ENCODE measurements around the gene MATCAP1.

The MATCAP1 gene

GRCh38 chr16:67183627-67184452, at the start of gene MATCAP1:
TSS of gene MATCAP1 (minus strand) at chr16:67183963. CDS start at chr16:67180610, 3,353 bp downstream.
- intact Hi-C loops (cut with DNase I), result no loop called here
- DNase-seq, result peak; percentile 87 to 99 (median 94)

- DNase-seq, result peak in 1 of 10 donors; percentile 64
- intact Hi-C loops (cut with DNase I), result no loop called here
These were observed 47.3 kb upstream of the MATCAP1 start for GRCh38 chr16:67230809-67231660.

GRCh38 chr16:67229906-67230808, 46.4 kb upstream of the MATCAP1 start:
- DNase-seq, result peak in 1 of 10 donors; percentile 84
- intact Hi-C loops (cut with DNase I), result no loop called here

- intact Hi-C loops (cut with DNase I), result no loop called here
- DNase-seq, result peak in 1 of 10 donors; percentile 49
These were observed 45.1 kb upstream of the MATCAP1 start for GRCh38 chr16:67228905-67229304.

- no peak for DNase-seq
These were observed 44.4 kb upstream of the MATCAP1 start for GRCh38 chr16:67228034-67228785.

GRCh38 chr16:67227567-67227921, 43.8 kb upstream of the MATCAP1 start:
- intact Hi-C loops (cut with DNase I), result loop anchor here (1.0 kb wide), 1 partner anchor 35 kb away; the partner anchor contains the start of gene E2F4
- DNase-seq, result no peak

More at GRCh38 chr16:67228034-67228785, 44.4 kb upstream of the MATCAP1 start:
- intact Hi-C loops (cut with DNase I), result no loop called here

- intact Hi-C loops (cut with DNase I), result loop anchor here (1.0 kb wide), 1 partner anchor 35 kb away; the partner anchor contains the start of gene E2F4
These were observed 43.2 kb upstream of the MATCAP1 start, which contains the start of gene TMEM208 for GRCh38 chr16:67226804-67227566. TSS of gene TMEM208 (plus strand) at chr16:67227130. CDS start at chr16:67227219, 89 bp downstream.

GRCh38 chr16:67226295-67226803, 42.6 kb upstream of the MATCAP1 start:
- intact Hi-C loops (cut with DNase I), result no loop called here
- DNase-seq, result peak in 1 of 10 donors; percentile 36

More at GRCh38 chr16:67226804-67227566, 43.2 kb upstream of the MATCAP1 start, which contains the start of gene TMEM208:
- DNase-seq, result peak; percentile 92 to 99 (median 96)

- DNase-seq, result no peak
- intact Hi-C loops (cut with DNase I), result no loop called here
These were observed 40.2 kb upstream of the MATCAP1 start for GRCh38 chr16:67223992-67224391.

- intact Hi-C loops (cut with DNase I), result no loop called here
- DNase-seq, result no peak
These were observed 33.1 kb upstream of the MATCAP1 start for GRCh38 chr16:67216612-67217490.

GRCh38 chr16:67215706-67216105, 31.9 kb upstream of the MATCAP1 start:
- DNase-seq, result no peak

GRCh38 chr16:67213197-67214019, 29.6 kb upstream of the MATCAP1 start:
- no peak for DNase-seq
- intact Hi-C loops (cut with DNase I), result no loop called here

More at GRCh38 chr16:67215706-67216105, 31.9 kb upstream of the MATCAP1 start:
- intact Hi-C loops (cut with DNase I), result no loop called here

- no peak for DNase-seq
- intact Hi-C loops (cut with DNase I), result no loop called here
These were observed 29.0 kb upstream of the MATCAP1 start for GRCh38 chr16:67212766-67213165.

- DNase-seq, result no peak
- intact Hi-C loops (cut with DNase I), result no loop called here
These were observed 27.9 kb upstream of the MATCAP1 start for GRCh38 chr16:67211674-67212073.

GRCh38 chr16:67210069-67210937, 26.5 kb upstream of the MATCAP1 start:
- DNase-seq, result no peak
- intact Hi-C loops (cut with DNase I), result no loop called here

All from posterior cingulate gyrus (tissue), 11 donors.